Stomach (tissue), 4 donors: Measurements from ENCODE around the gene TRAF1.

Source experiments
- EP300 ChIP-seq: sonication (generic); formaldehyde crosslinking; IDR thresholded peaks from one replicate; pipeline ENCODE4 v1.6.1; 2017; ENCODE audit warnings: antibody characterized with exemption
- POLR2A ChIP-seq, 4 donors: fragments of 450-650 bp; IDR thresholded peaks; one replicate each; pipeline ENCODE4 v1.6.1; 2016; ENCODE audit warnings: antibody characterized with exemption in 4 of 4, control low read depth in 2 of 4, mild to moderate bottlenecking in 1 of 4, moderate library complexity in 1 of 4
- POLR2AphosphoS5 ChIP-seq, 3 donors: sonication (generic); formaldehyde crosslinking; IDR thresholded peaks; one replicate each; pipeline ENCODE4 v1.6.1; 2016; ENCODE audit warnings: antibody characterized with exemption in 3 of 3
- TF ChIP-seq, protein P1 (sequence below), 7 experiments: fragments of 450-650 bp in 4 of 7; fragments of 200-600 bp in 3 of 7; sonication (generic) in 3 of 7; IDR thresholded peaks; one replicate each; pipeline ENCODE4 v1.5.1; 2016 to 2019; ENCODE audit warnings: antibody characterized with exemption in 7 of 7, control low read depth in 2 of 7, mild to moderate bottlenecking in 1 of 7

DNA sequence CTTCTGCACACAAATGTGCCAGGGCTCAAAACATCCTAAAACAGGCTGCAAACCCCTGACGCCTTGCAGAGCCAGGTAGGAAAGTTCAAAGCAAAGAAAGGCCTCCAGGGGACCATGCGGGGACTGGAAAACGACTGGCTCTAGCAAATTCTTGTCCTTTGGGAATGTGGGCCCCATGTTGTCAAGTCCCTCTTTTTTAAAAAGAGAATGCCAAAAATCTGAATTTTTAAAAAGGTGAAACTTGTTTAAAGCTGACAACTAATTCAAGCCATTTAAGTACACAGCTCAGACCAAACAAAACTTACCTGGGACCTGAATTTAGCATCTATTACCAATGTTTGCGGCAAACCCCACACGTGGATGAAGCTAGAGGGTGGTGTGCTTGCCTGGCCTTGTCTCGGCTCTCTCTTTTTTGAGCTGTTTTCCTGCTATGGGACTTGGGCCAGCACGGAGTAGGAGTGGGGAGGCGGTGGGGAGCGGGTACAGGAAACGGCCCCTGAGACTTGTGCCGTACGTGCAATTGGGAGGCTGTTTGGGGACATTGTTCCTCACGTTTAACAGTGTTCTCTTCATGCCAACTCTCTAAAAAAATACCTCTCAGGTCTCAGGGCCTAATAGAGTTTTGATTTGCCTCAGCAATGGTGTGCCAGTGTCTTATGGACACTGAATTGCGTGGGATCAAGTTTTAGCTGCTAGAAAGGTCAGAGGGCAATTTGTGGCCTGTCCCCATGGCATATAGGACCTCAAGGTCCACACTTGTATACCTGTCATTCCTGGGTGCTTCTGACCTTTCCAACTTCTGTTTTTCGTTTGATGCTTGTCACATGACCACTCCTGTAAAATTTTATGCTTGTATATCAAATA is 34.5 kb downstream of the TRAF1 start:
- TF ChIP-seq, protein P1, sequence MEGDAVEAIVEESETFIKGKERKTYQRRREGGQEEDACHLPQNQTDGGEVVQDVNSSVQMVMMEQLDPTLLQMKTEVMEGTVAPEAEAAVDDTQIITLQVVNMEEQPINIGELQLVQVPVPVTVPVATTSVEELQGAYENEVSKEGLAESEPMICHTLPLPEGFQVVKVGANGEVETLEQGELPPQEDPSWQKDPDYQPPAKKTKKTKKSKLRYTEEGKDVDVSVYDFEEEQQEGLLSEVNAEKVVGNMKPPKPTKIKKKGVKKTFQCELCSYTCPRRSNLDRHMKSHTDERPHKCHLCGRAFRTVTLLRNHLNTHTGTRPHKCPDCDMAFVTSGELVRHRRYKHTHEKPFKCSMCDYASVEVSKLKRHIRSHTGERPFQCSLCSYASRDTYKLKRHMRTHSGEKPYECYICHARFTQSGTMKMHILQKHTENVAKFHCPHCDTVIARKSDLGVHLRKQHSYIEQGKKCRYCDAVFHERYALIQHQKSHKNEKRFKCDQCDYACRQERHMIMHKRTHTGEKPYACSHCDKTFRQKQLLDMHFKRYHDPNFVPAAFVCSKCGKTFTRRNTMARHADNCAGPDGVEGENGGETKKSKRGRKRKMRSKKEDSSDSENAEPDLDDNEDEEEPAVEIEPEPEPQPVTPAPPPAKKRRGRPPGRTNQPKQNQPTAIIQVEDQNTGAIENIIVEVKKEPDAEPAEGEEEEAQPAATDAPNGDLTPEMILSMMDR (IDR thresholded peaks at IDR 0.05): no peak
- TF ChIP-seq POLR2A (IDR thresholded peaks at IDR 0.05) (no peak), POLR2AphosphoS5 (IDR thresholded peaks at IDR 0.05) (no peak), EP300 (no peak)
